K562 (cell line): Measurements from ENCODE around the gene MARK2. TPM values are rescaled to one million over a fixed set of nuclear protein-coding genes. Genes with fewer than 3 reads are reported as not detected.

Source experiments
- ATAC-seq: fragments of 200-7000 bp; cut with Tn5 transposase; 3 replicates; pipeline ENCODE4 v1.9.1; 2020; ENCODE audit warnings: moderate library complexity
- BruUV-seq: library from RNA; stranded (reverse); fragments of 400-500 nt; replicated peaks from 2 replicates; lab custom pipeline; 2021; lab: Mats Ljungman, UMichigan
- CTCF ChIA-PET: fragments of 300-600 bp; formaldehyde crosslinking; extraction: SDS; loops from one replicate; lab custom pipeline; 2021; ENCODE audit warnings: low intra/inter-chr PET ratio; lab: Yijun Ruan, JAX
- POLR2A ChIA-PET: fragments of 300-600, 350-650 bp; sonication (Branson Sonifier 250); formaldehyde crosslinking; extraction: SDS; loops from one replicate; lab custom pipeline; 2021; ENCODE audit warnings: antibody characterized with exemption, inconsistent platforms; lab: Yijun Ruan, JAX
- DNase-seq, 4 experiments: peaks; one replicate each; pipeline versions ENCODE4 v3.0.0 to v3.0.0-alpha.2; 2011 to 2018; ENCODE audit warnings: low spot score in 3 of 4, mixed read lengths in 3 of 4; ENCODE audit errors: extremely low read depth in 1 of 4
- FAIRE-seq: peaks from 2 replicates; lab custom pipeline; 2011; peaks lifted over from hg19 to GRCh38; lab: Jason Lieb, UNC
- H2AFZ ChIP-seq: 2 replicates; pipeline ENCODE4 v1.6.0; 2011; ENCODE audit warnings: low read depth, low read length, control low read depth, inconsistent platforms
- H3K27ac ChIP-seq: fragments of 200-600 bp; 3 replicates; pipeline ENCODE4 v1.8.0; 2011; ENCODE audit warnings: low read depth, mild to moderate bottlenecking, control low read depth, inconsistent platforms, low read length, moderate library complexity, mixed read lengths; ENCODE audit errors: extremely low read depth
- H3K27me3 ChIP-seq, 2 experiments: fragments of 300-600 bp in 1 of 2; 2 replicates in 1 of 2; 3 replicates in 1 of 2; pipeline versions ENCODE4 v1.6.0 to v1.8.0; 2011; ENCODE audit warnings: inconsistent platforms in 2 of 2, low read length in 2 of 2, mild to moderate bottlenecking in 1 of 2, mixed read lengths in 1 of 2, moderate library complexity in 1 of 2; ENCODE audit not compliant: control insufficient read depth in 2 of 2, insufficient read depth in 2 of 2
- H3K36me3 ChIP-seq: fragments of 300-600 bp; 3 replicates; pipeline ENCODE4 v1.8.0; 2011; ENCODE audit warnings: mild to moderate bottlenecking, low read length, inconsistent platforms; ENCODE audit not compliant: control insufficient read depth, insufficient read depth
- H3K4me1 ChIP-seq, 2 experiments: fragments of 200-600 bp in 1 of 2; replicated peaks in 1 of 2; 2 replicates in 1 of 2; 3 replicates in 1 of 2; pipeline versions ENCODE4 v1.5.1 to v1.8.0; 2011; ENCODE audit warnings: inconsistent platforms in 2 of 2, low read length in 2 of 2, mild to moderate bottlenecking in 1 of 2, mixed read lengths in 1 of 2, moderate library complexity in 1 of 2; ENCODE audit not compliant: control insufficient read depth in 2 of 2, insufficient read depth in 2 of 2
- H3K4me2 ChIP-seq: 2 replicates; pipeline ENCODE4 v1.6.1; 2011; ENCODE audit warnings: low read length, control low read depth, inconsistent platforms, mixed read lengths; ENCODE audit not compliant: insufficient read depth
- H3K4me3 ChIP-seq: fragments of 200-600 bp; sonication (generic), shearing (Covaris generic); 2 replicates; pipeline ENCODE4 v1.5.1; 2016; ENCODE audit warnings: control low read depth, inconsistent platforms
- H3K79me2 ChIP-seq: fragments of 200-600 bp; 3 replicates; pipeline ENCODE4 v1.8.0; 2011; ENCODE audit warnings: low read length, inconsistent platforms; ENCODE audit not compliant: control insufficient read depth, insufficient read depth
- H3K9ac ChIP-seq, 2 experiments: 2 replicates each; pipeline versions ENCODE4 v1.6.0 to v1.6.1; 2011; ENCODE audit warnings: low read depth in 2 of 2, low read length in 2 of 2, control low read depth in 1 of 2, inconsistent platforms in 1 of 2, mild to moderate bottlenecking in 1 of 2, mixed read lengths in 1 of 2; ENCODE audit not compliant: insufficient read depth in 1 of 2
- H3K9me1 ChIP-seq: one replicate; pipeline ENCODE4 v1.6.0; 2011; ENCODE audit warnings: inconsistent platforms, mild to moderate bottlenecking, low read length, moderate library complexity; ENCODE audit not compliant: control insufficient read depth, insufficient read depth
- H3K9me3 ChIP-seq: replicated peaks from 2 replicates; pipeline ENCODE4 v1.5.1; 2011; ENCODE audit warnings: low read depth, low read length, inconsistent platforms; ENCODE audit not compliant: control insufficient read depth, insufficient read depth
- H4K20me1 ChIP-seq: replicated peaks from 2 replicates; pipeline ENCODE4 v1.6.1; 2011; ENCODE audit warnings: low read length, inconsistent platforms, mixed read lengths; ENCODE audit not compliant: control insufficient read depth, insufficient read depth
- DDX20 ChIP-seq: fragments of 450-650 bp; IDR thresholded peaks from 2 replicates; pipeline ENCODE4 v1.6.1; 2016; ENCODE audit warnings: missing genetic modification characterization, low read depth, mild to moderate bottlenecking, missing compliant biosample characterization, moderate library complexity
- KLF16 ChIP-seq: IDR thresholded peaks from 2 replicates; pipeline ENCODE4 v1.6.1; 2016; ENCODE audit warnings: antibody characterized with exemption
- ZNF3 ChIP-seq: fragments of 250-450 bp; sonication (Bioruptor Pico); IDR thresholded peaks from 2 replicates; pipeline ENCODE4 v1.5.0; 2021; ENCODE audit warnings: mild to moderate bottlenecking, moderate library complexity
- ZNF347 ChIP-seq: fragments of 450-650 bp; formaldehyde crosslinking; IDR thresholded peaks from 2 replicates; pipeline ENCODE4 v1.4.0; 2020; ENCODE audit warnings: low read depth, mild to moderate bottlenecking, moderate library complexity
- WGBS: fragments of 100-300 bp; shearing (Covaris generic); methylation state at CpG from one replicate; pipeline ENCODE4 v1.1.6; 2016; ENCODE audit warnings: low coverage, mixed read lengths; ENCODE audit not compliant: insufficient coverage; ENCODE audit errors: missing lambda C conversion rate; 5-methylcytosine and 5-hydroxymethylcytosine counted together
- in situ Hi-C: fragments of 300-500 bp; cut with MboI; formaldehyde crosslinking; loops from 4 replicates; pipeline ENCODE4 v1.15.0; 2018; ENCODE audit warnings: inconsistent platforms, mixed read lengths
- intact Hi-C: fragments of 100-400 bp; cut with micrococcal nuclease; formaldehyde crosslinking; loops from 2 replicates; pipeline ENCODE4 v1.14.2; 2022
- polyA plus RNA-seq, 8 experiments: library from polyadenylated mRNA; depleted of rRNA in 4 of 8; stranded (reverse) in 5 of 8; unstranded in 3 of 8; fragments of >200 nt; fragmentation: Nextera tagmentation in 2 of 8; fragmentation: Illumina TruSeq in 1 of 8; extraction: Ambion mirVana in 2 of 8; extraction: Trizol in 1 of 8; gene quantifications; 2 replicates each; pipeline versions ENCODE4 v1.2.1 to v1.2.3, GENCODE V29; 2011 to 2014; ENCODE audit warnings: inconsistent platforms in 1 of 8, missing spikeins in 1 of 8
- total RNA-seq, 7 experiments: library from RNA; depleted of rRNA in 6 of 7; stranded (reverse); fragments of >200 nt in 6 of 7; fragmentation: Illumina TruSeq in 2 of 7; extraction: Trizol in 2 of 7; gene quantifications; 2 replicates each; pipeline versions ENCODE4 v1.2.1 to v1.2.3, GENCODE V29; 2011 to 2021; ENCODE audit warnings: low replicate concordance in 1 of 7
- TF ChIP-seq, protein P1 (sequence below), 2 experiments: fragments of 450-650 bp in 1 of 2; sonication (generic) in 1 of 2; formaldehyde crosslinking in 1 of 2; IDR thresholded peaks in 1 of 2; conservative IDR thresholded peaks in 1 of 2; 2 replicates each; pipeline versions ENCODE4 v1.6.1 to v1.8.1; 2016 to 2023; ENCODE audit warnings: mild to moderate bottlenecking in 2 of 2, moderate library complexity in 2 of 2, inconsistent platforms in 1 of 2, missing genetic modification reagents in 1 of 2
- TF ChIP-seq, protein P2 (sequence below): fragments of 450-650 bp; formaldehyde crosslinking; IDR thresholded peaks from 2 replicates; pipeline ENCODE4 v1.4.0; 2022; ENCODE audit warnings: missing genetic modification characterization
- TF ChIP-seq, protein P3 (sequence below), 2 experiments: fragments of 450-650 bp in 1 of 2; sonication (generic) in 1 of 2; formaldehyde crosslinking in 1 of 2; IDR thresholded peaks; 2 replicates each; pipeline versions ENCODE4 v1.7.1 to v1.9.0; 2016 to 2022; ENCODE audit warnings: inconsistent platforms in 1 of 2, mild to moderate bottlenecking in 1 of 2, missing genetic modification reagents in 1 of 2
- TF ChIP-seq, protein P4 (sequence below): fragments of 450-650 bp; conservative IDR thresholded peaks from 2 replicates; pipeline ENCODE4 v1.6.1; 2016; ENCODE audit warnings: missing genetic modification characterization, low read depth, mild to moderate bottlenecking, missing compliant biosample characterization, moderate library complexity

The MARK2 gene
- total and polyA plus RNA-seq, 9 of the 15 experiments (the other 6 are each of a cell fraction or from before 2014, with no cell fraction given), result 0.32 to 43.5 (median 15.1) TPM

DNA sequence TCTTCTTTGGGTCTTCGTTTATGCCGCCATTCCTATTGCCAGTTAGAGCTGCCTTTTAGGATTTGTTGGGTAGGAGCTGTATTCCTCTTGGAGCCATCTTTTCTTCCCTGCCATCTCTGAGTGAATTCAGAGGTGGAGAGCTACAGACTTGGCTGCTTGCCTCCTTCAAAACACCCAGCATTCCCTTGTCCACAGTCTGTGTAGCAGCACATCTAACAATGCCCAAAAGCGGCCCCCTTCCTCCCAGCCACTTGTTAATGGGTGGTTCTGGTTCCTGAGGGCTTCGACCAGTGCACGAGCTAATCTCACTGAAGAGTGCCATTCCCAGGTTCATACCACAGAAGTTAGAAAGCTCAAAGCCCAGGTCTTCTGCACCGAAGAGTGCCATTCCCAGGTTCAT is 37.7 kb downstream of the MARK2 start:
- no peak overlapping the region for H3K4me3 ChIP-seq
- H2AFZ ChIP-seq, result no peak overlapping the region
- H3K27me3 ChIP-seq, result no peaks in the 10 kb centered on the region
- 80% methylated on average over 6 of the region's 6 CpGs for WGBS
- peaks cover 39 to 45% of the 10 kb centered on the region in 2 experiments for H3K4me1 ChIP-seq
- POLR2A ChIA-PET, result interaction anchor here (0.6 to 1.8 kb wide), 6 partner anchors 9 to 189 kb away, joined by 3 to 9 read pairs (median 4); partner anchors contain the start of gene MARK2
- peaks cover 14% of the 10 kb centered on the region; the same call in 1 of the 2 replicates for H4K20me1 ChIP-seq
- in situ Hi-C loops, result no loop called here
- no peak overlapping the region for H3K27ac ChIP-seq
- H3K4me2 ChIP-seq, result no peak overlapping the region
- FAIRE-seq (no peak), ATAC-seq (no peak), DNase-seq (no peak)
- H3K9me1 ChIP-seq, result no peaks in the 10 kb centered on the region
- peaks cover 78% of the 10 kb centered on the region for H3K79me2 ChIP-seq
- H3K9ac ChIP-seq, result no peak overlapping the region
- CTCF ChIA-PET, result no interaction called here
- no peaks in the 10 kb centered on the region for H3K9me3 ChIP-seq
- H3K36me3 ChIP-seq, result peaks cover 24% of the 10 kb centered on the region; the same call in 2 of the 3 replicates
- intact Hi-C loops, result no loop called here
- TSS peak; percentile 57 for BruUV-seq
- TF ChIP-seq ZNF347 (CRISPR knock-in tag) (no peak), DDX20 (tag) (no peak), KLF16 (no peak), ZNF3 (CRISPR knock-in tag) (no peak)
- TF ChIP-seq, protein P1, sequence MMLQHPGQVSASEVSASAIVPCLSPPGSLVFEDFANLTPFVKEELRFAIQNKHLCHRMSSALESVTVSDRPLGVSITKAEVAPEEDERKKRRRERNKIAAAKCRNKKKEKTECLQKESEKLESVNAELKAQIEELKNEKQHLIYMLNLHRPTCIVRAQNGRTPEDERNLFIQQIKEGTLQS (IDR thresholded peaks at IDR 0.05), result no peak
- TF ChIP-seq, protein P1 (CRISPR knock-in tag; conservative IDR thresholded peaks at IDR 0.05), result no peak
- TF ChIP-seq, protein P2, sequence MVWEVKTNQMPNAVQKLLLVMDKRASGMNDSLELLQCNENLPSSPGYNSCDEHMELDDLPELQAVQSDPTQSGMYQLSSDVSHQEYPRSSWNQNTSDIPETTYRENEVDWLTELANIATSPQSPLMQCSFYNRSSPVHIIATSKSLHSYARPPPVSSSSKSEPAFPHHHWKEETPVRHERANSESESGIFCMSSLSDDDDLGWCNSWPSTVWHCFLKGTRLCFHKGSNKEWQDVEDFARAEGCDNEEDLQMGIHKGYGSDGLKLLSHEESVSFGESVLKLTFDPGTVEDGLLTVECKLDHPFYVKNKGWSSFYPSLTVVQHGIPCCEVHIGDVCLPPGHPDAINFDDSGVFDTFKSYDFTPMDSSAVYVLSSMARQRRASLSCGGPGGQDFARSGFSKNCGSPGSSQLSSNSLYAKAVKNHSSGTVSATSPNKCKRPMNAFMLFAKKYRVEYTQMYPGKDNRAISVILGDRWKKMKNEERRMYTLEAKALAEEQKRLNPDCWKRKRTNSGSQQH, result no peak
- TF ChIP-seq, protein P3, sequence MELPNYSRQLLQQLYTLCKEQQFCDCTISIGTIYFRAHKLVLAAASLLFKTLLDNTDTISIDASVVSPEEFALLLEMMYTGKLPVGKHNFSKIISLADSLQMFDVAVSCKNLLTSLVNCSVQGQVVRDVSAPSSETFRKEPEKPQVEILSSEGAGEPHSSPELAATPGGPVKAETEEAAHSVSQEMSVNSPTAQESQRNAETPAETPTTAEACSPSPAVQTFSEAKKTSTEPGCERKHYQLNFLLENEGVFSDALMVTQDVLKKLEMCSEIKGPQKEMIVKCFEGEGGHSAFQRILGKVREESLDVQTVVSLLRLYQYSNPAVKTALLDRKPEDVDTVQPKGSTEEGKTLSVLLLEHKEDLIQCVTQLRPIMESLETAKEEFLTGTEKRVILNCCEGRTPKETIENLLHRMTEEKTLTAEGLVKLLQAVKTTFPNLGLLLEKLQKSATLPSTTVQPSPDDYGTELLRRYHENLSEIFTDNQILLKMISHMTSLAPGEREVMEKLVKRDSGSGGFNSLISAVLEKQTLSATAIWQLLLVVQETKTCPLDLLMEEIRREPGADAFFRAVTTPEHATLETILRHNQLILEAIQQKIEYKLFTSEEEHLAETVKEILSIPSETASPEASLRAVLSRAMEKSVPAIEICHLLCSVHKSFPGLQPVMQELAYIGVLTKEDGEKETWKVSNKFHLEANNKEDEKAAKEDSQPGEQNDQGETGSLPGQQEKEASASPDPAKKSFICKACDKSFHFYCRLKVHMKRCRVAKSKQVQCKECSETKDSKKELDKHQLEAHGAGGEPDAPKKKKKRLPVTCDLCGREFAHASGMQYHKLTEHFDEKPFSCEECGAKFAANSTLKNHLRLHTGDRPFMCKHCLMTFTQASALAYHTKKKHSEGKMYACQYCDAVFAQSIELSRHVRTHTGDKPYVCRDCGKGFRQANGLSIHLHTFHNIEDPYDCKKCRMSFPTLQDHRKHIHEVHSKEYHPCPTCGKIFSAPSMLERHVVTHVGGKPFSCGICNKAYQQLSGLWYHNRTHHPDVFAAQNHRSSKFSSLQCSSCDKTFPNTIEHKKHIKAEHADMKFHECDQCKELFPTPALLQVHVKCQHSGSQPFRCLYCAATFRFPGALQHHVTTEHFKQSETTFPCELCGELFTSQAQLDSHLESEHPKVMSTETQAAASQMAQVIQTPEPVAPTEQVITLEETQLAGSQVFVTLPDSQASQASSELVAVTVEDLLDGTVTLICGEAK (IDR thresholded peaks at IDR 0.05), result no peak
- TF ChIP-seq, protein P3 (CRISPR knock-in tag; IDR thresholded peaks at IDR 0.05), result no peak
- TF ChIP-seq, protein P4, sequence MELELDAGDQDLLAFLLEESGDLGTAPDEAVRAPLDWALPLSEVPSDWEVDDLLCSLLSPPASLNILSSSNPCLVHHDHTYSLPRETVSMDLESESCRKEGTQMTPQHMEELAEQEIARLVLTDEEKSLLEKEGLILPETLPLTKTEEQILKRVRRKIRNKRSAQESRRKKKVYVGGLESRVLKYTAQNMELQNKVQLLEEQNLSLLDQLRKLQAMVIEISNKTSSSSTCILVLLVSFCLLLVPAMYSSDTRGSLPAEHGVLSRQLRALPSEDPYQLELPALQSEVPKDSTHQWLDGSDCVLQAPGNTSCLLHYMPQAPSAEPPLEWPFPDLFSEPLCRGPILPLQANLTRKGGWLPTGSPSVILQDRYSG (tag), result no peak
